GM19238 (cell line): ENCODE data around the gene MYO3B.

Experiments
- DNase-seq: peaks from one replicate; pipeline ENCODE4 v3.0.0; 2011; ENCODE audit warnings: low spot score; ENCODE audit not compliant: insufficient read length

The MYO3B gene

GRCh38 chr2:170300993-170301392 lies 123.0 kb downstream of the MYO3B start:
- no peak for DNase-seq

- no peak for DNase-seq
Observed at GRCh38 chr2:170301626-170302025, 123.7 kb downstream of the MYO3B start.

DNA sequence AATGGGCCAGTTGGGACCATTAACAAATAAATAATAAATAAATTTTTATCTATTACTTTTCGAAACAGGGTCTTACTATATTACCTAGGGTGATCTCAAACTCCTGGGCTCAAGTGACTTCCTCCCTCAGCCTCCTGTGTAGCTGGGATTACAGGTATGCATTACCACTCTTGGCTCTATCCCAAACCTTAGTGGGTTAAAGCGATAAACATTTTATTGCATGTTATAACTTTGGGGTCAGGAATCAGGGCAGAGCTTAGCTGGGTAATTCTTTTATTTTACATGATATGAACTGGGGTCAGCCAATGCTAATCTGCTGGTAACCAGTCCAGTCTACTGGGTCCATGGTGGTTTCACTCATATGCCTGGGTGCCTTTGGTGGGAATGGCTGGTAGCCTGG lies 127.8 kb downstream of the MYO3B start:
- no peak for DNase-seq

DNA sequence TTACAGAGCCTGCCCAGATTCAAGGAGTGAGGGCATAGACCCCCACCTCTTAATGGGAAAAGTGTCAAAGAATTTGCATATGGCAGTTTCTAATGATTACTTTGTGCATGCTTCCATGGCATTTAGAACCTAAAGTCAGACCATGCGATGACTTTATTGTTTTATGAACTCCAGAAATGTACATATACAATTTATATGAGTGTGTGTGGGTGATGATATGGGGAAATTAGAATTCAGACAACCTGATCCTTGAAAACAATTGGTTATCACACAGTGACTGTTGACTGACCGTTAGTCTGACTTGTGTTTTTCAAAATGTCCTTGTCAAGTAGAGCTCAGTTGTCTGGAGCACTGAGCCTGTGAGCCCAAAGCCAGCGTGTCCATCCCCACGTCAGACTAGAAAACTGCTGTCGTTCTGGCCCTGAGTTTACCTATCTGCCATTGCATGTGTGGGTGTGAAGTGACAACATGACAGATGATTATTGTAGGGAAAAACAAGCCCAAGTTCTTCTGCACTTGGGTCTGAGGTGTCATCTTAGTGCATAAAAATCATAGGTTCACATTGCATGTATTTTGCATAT lies 128.4 kb downstream of the MYO3B start:
- no peak for DNase-seq

- DNase-seq, result no peak
Observed at GRCh38 chr2:170307052-170307451, 129.1 kb downstream of the MYO3B start.

GRCh38 chr2:170307555-170308351 lies 129.8 kb downstream of the MYO3B start:
- no peak for DNase-seq

GRCh38 chr2:170310876-170311502 lies 133.0 kb downstream of the MYO3B start:
- no peak for DNase-seq

DNA sequence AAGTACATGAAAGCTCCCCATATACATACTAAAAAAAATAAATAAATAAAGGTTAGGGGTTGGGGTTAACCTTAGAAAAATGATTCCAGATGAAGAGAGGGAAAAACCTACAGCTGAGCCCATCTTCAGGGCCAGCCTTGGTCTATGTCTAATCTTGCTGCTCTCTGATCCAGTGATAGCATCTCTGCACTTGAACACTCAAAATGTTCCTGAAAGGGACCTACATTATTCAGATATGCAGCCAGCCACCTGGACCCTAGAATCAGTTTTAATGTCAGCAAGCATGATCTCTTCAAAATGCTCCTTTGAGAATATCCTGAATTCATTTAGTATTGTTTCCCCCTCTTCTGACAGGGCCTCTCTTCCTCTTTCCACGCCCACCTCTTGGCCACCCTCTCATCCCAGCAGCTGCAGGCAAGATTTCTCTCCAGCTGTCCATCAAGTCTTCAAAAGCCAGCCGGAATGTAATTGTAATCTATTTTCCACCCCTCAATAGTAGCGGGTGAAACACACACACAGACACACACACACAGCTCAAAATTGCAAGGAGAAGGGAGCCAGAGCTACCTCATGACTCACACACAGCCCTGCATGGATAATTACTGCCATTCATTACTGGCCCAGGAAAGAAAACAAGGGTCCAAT lies 135.5 kb downstream of the MYO3B start:
- DNase-seq, result no peak

- DNase-seq, result no peak
Observed at GRCh38 chr2:170313992-170314348, 136.0 kb downstream of the MYO3B start.

- no peak for DNase-seq
Observed at GRCh38 chr2:170314744-170315447, 136.9 kb downstream of the MYO3B start.

- no peak for DNase-seq
Observed at GRCh38 chr2:170320948-170321347, 143.0 kb downstream of the MYO3B start.

- DNase-seq, result no peak
Observed at GRCh38 chr2:170321526-170321925, 143.6 kb downstream of the MYO3B start.

GRCh38 chr2:170322140-170322766 lies 144.3 kb downstream of the MYO3B start:
- no peak for DNase-seq

- DNase-seq, result no peak
Observed at GRCh38 chr2:170323743-170324142, 145.8 kb downstream of the MYO3B start.

GRCh38 chr2:170324640-170325046 lies 146.7 kb downstream of the MYO3B start:
- peak; percentile 7 for DNase-seq

DNA sequence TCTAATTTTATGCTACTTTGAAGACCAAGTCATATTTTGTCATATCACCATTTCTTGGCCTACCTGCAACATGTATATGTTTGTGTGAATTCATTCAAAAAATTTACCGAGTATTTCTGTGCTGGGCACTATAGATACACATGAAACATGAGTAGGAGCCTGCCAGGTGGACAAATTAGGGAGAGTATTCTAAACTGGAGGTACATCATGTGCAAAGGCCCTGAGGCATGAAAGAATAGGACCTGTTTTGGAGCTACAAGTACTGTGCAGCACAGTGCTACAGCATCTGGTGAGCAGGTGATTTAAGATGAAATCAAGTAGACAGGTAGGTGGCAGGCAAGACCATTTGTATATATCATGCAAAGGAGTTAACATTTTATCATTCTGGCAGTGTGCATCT lies 152.9 kb downstream of the MYO3B start:
- no peak for DNase-seq

GRCh38 chr2:170332676-170333402 lies 154.9 kb downstream of the MYO3B start:
- no peak for DNase-seq

DNA sequence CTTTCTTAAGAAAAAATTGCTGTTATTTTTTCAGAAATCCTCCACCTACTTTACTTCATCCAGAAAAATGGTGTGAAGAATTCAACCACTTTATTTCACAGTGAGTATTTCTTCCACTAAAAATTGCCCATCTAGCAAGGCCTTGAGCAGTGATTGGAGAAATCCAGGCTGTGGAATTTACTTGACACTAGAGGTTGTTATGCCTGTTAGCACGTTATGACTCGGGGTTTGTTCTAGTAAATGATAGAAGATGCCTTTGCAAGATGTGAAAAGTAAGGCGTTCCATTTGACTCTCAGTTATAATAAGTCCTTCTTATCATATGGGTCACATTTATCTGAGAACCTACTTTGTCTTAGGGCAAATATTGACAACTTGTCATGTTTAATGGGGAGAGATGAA lies 157.4 kb downstream of the MYO3B start:
- DNase-seq, result no peak

DNA sequence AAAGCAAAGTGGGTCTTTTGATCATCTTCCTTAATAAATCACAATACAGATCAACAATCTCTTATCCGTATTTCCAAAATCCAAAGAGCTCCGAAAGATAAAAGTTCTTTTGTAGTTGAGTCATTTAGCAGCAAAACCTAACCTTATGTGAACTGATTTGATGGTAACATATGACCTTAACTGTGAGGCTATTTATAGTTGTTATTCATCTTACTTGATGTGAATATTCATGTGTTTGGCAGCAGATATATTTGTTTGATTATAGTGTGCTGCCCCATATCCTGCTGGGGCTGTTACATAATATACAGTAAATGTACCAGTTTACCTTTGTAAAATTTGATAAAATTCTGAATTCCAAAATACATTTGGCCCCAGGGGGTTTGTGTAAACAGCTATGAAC lies 158.5 kb downstream of the MYO3B start:
- DNase-seq, result no peak

- DNase-seq, result no peak
Observed at GRCh38 chr2:170336916-170337315, 159.0 kb downstream of the MYO3B start.

- DNase-seq, result no peak
Observed at GRCh38 chr2:170339322-170339721, 161.4 kb downstream of the MYO3B start.
